ENCODE results near the gene PACSIN1.

PACSIN1 gene

DNA sequence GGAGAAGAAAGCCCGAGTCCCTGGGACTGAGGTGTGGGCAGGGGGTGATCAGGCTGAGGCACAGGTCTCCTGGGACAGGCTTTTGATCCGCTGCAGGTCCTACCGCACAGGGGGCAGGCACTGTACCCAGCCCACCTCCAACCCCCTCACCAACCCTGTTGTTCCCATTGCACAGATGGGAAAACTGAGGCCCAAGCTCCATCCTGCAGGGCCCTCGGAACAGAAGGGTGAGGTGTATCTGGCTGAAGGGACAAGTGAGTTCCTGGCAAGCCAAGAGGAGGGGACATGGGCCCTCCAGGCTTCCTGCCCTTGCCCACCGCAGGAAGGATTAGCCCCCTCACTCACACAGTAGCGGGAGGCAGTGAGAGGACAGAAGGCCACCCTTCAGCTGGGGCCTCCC, 106.7 kb downstream of the PACSIN1 start:
- no peaks in the 10 kb centered on the region for H3K36me3 ChIP-seq
- TF ChIP-seq, protein P1, sequence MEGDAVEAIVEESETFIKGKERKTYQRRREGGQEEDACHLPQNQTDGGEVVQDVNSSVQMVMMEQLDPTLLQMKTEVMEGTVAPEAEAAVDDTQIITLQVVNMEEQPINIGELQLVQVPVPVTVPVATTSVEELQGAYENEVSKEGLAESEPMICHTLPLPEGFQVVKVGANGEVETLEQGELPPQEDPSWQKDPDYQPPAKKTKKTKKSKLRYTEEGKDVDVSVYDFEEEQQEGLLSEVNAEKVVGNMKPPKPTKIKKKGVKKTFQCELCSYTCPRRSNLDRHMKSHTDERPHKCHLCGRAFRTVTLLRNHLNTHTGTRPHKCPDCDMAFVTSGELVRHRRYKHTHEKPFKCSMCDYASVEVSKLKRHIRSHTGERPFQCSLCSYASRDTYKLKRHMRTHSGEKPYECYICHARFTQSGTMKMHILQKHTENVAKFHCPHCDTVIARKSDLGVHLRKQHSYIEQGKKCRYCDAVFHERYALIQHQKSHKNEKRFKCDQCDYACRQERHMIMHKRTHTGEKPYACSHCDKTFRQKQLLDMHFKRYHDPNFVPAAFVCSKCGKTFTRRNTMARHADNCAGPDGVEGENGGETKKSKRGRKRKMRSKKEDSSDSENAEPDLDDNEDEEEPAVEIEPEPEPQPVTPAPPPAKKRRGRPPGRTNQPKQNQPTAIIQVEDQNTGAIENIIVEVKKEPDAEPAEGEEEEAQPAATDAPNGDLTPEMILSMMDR (IDR thresholded peaks at IDR 0.05; ENCODE audit: low read depth, low read length): no peak
- H3K4me1 ChIP-seq: no peaks in the 10 kb centered on the region
- no peak for DNase-seq
- no peaks in the 10 kb centered on the region for H3K27me3 ChIP-seq
- no peak overlapping the region for H3K4me3 ChIP-seq (ENCODE audit: low read depth, low read length)
- H3K9me3 ChIP-seq: no peaks in the 10 kb centered on the region; the same call in 1 of the 2 replicates

- H3K9me3 ChIP-seq: no peaks in the 10 kb centered on the region; the same call in 1 of the 2 replicates
- TF ChIP-seq, protein P1 (IDR thresholded peaks at IDR 0.05; ENCODE audit: low read depth, low read length): no peak
- no peaks in the 10 kb centered on the region for H3K27me3 ChIP-seq
- H3K4me1 ChIP-seq: no peaks in the 10 kb centered on the region
- no peaks in the 10 kb centered on the region for H3K36me3 ChIP-seq
- H3K4me3 ChIP-seq (ENCODE audit: low read depth, low read length): no peak overlapping the region
- no peak for DNase-seq
Measured at GRCh38 chr6:34573567-34574183, 107.8 kb downstream of the PACSIN1 start.

DNA sequence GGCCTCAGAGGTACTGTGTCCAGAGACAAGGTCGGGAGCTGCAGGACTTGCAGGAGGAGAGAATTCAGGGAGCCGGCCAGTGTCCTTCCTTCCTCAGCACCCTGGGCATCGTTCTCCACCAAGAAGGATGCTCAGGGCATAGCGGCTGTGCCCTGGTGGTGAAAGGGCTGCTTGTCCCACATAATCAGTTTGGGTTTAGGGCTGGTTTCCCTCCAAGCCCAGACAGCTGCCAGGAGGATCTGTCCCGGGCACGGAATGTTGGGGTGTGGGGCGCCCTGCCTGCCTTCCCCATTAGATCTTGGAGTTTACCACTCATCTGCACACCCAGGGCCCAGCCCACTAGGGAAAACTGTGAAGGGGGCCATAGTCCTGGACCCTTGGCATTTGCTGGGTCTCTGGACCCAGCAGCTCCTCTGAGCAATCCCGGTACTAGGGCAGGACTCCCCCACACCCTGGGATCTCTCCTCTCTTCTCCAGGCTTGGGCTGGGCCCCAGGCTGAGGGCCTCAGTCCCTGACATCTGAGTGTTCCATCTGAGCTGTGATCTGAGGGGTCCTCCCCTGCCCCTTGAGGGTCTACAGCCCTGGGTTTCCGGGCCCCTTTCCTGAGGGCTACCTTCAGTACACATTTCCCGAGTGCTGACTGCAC, 108.9 kb downstream of the PACSIN1 start:
- no peaks in the 10 kb centered on the region for H3K4me1 ChIP-seq
- TF ChIP-seq, protein P1 (IDR thresholded peaks at IDR 0.05; ENCODE audit: low read depth, low read length): no peak
- H3K4me3 ChIP-seq (ENCODE audit: low read depth, low read length): no peak overlapping the region
- H3K36me3 ChIP-seq: no peaks in the 10 kb centered on the region
- H3K9me3 ChIP-seq: no peaks in the 10 kb centered on the region; the same call in 1 of the 2 replicates
- no peak for DNase-seq
- no peaks in the 10 kb centered on the region for H3K27me3 ChIP-seq

DNA sequence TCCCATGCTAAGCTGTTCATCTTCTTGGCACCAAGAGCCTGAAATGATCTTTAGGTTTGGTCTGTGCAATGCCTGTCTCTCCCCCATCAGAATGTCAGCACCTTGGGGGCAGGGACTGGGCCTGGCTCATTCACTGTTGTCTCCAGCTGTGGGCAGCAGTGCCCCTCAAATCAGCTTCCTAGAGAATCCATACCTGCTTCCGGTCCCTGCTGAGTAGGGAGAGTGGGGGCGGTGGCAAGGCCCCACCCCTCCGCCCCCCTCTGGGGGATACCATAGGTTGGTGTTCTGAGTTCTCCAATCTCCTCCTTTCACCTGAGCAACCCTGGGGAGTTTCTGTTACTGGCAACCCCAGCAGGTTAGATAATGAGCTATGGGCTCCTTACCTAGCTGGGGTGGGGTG, 109.5 kb downstream of the PACSIN1 start:
- no peak for DNase-seq
- TF ChIP-seq, protein P1 (IDR thresholded peaks at IDR 0.05; ENCODE audit: low read depth, low read length): no peak

GRCh38 chr6:34576286-34576955, 110.5 kb downstream of the PACSIN1 start:
- H3K4me1 ChIP-seq: no peaks in the 10 kb centered on the region
- no peak for DNase-seq
- H3K27me3 ChIP-seq: no peaks in the 10 kb centered on the region
- no peak overlapping the region for H3K4me3 ChIP-seq (ENCODE audit: low read depth, low read length)
- no peaks in the 10 kb centered on the region for H3K36me3 ChIP-seq
- no peaks in the 10 kb centered on the region; the same call in 1 of the 2 replicates for H3K9me3 ChIP-seq
- TF ChIP-seq, protein P1 (IDR thresholded peaks at IDR 0.05; ENCODE audit: low read depth, low read length): no peak

More for the DNA sequence above, 109.5 kb downstream of the PACSIN1 start:
- Histone ChIP-seq H3K4me1 (no peaks in the 10 kb centered on the region), H3K4me3 (ENCODE audit: low read depth, low read length) (no peak overlapping the region), H3K27me3 (no peaks in the 10 kb centered on the region), H3K9me3 (no peaks in the 10 kb centered on the region; the same call in 1 of the 2 replicates), H3K36me3 (no peaks in the 10 kb centered on the region)
